Measurements from ENCODE around the gene MPDZ.

The MPDZ gene

GRCh38 chr9:13209498-13209897, 70.0 kb downstream of the MPDZ start:
- FAIRE-seq (no peak), DNase-seq (ENCODE audit: insufficient read length, low spot score) (no peak)
- TF ChIP-seq POLR2A (IDR thresholded peaks at IDR 0.05; ENCODE audit: low read depth, low read length) = no peak
- no peak for TF ChIP-seq PAX5 (IDR thresholded peaks at IDR 0.05; ENCODE audit: insufficient read depth, low read length, severe bottlenecking)
- no peak for TF ChIP-seq SPI1 (IDR thresholded peaks at IDR 0.05; ENCODE audit: low read depth, low read length)
- TF ChIP-seq POLR2AphosphoS5 (IDR thresholded peaks at IDR 0.05; ENCODE audit: low read depth, low read length) = no peak
- no peak for TF ChIP-seq TAF1 (IDR thresholded peaks at IDR 0.05; ENCODE audit: low read depth, low read length)
- TF ChIP-seq POU2F2 (IDR thresholded peaks at IDR 0.05; ENCODE audit: low read depth, low read length) = no peak

- FAIRE-seq (no peak), DNase-seq (ENCODE audit: insufficient read length, low spot score) (no peak)
- TF ChIP-seq PAX5 (IDR thresholded peaks at IDR 0.05; ENCODE audit: insufficient read depth, low read length, severe bottlenecking) (no peak), POU2F2 (IDR thresholded peaks at IDR 0.05; ENCODE audit: low read depth, low read length) (no peak), TAF1 (IDR thresholded peaks at IDR 0.05; ENCODE audit: low read depth, low read length) (no peak), SPI1 (IDR thresholded peaks at IDR 0.05; ENCODE audit: low read depth, low read length) (no peak), POLR2A (IDR thresholded peaks at IDR 0.05; ENCODE audit: low read depth, low read length) (no peak), POLR2AphosphoS5 (IDR thresholded peaks at IDR 0.05; ENCODE audit: low read depth, low read length) (no peak)
Measured at GRCh38 chr9:13205824-13206223, 73.7 kb downstream of the MPDZ start.

GRCh38 chr9:13190040-13190439, 89.5 kb downstream of the MPDZ start:
- DNase-seq (ENCODE audit: insufficient read length, low spot score) (no peak), FAIRE-seq (no peak)
- no peak for TF ChIP-seq TAF1 (IDR thresholded peaks at IDR 0.05; ENCODE audit: low read depth, low read length)

- DNase-seq (ENCODE audit: insufficient read length, low spot score) (no peak), FAIRE-seq (no peak)
- TF ChIP-seq PAX5 (IDR thresholded peaks at IDR 0.05; ENCODE audit: insufficient read depth, low read length, severe bottlenecking) (no peak), TAF1 (IDR thresholded peaks at IDR 0.05; ENCODE audit: low read depth, low read length) (no peak), POLR2AphosphoS5 (IDR thresholded peaks at IDR 0.05; ENCODE audit: low read depth, low read length) (no peak), POU2F2 (IDR thresholded peaks at IDR 0.05; ENCODE audit: low read depth, low read length) (no peak), POLR2A (IDR thresholded peaks at IDR 0.05; ENCODE audit: low read depth, low read length) (no peak), SPI1 (IDR thresholded peaks at IDR 0.05; ENCODE audit: low read depth, low read length) (no peak)
Measured at GRCh38 chr9:13189362-13189761, 90.1 kb downstream of the MPDZ start.

GRCh38 chr9:13186774-13187173, 92.7 kb downstream of the MPDZ start:
- no peak for DNase-seq (ENCODE audit: insufficient read length, low spot score)
- TF ChIP-seq TAF1 (IDR thresholded peaks at IDR 0.05; ENCODE audit: low read depth, low read length) (no peak), POLR2AphosphoS5 (IDR thresholded peaks at IDR 0.05; ENCODE audit: low read depth, low read length) (no peak), SPI1 (IDR thresholded peaks at IDR 0.05; ENCODE audit: low read depth, low read length) (no peak), POLR2A (IDR thresholded peaks at IDR 0.05; ENCODE audit: low read depth, low read length) (no peak), PAX5 (IDR thresholded peaks at IDR 0.05; ENCODE audit: insufficient read depth, low read length, severe bottlenecking) (no peak), POU2F2 (IDR thresholded peaks at IDR 0.05; ENCODE audit: low read depth, low read length) (no peak)
- FAIRE-seq = no peak

- no peak for TF ChIP-seq PAX5 (IDR thresholded peaks at IDR 0.05; ENCODE audit: insufficient read depth, low read length, severe bottlenecking)
- TF ChIP-seq POU2F2 (IDR thresholded peaks at IDR 0.05; ENCODE audit: low read depth, low read length) = no peak
- TF ChIP-seq TAF1 (IDR thresholded peaks at IDR 0.05; ENCODE audit: low read depth, low read length) = no peak
- no peak for DNase-seq (ENCODE audit: insufficient read length, low spot score)
- no peak for FAIRE-seq
Measured at GRCh38 chr9:13186091-13186490, 93.4 kb downstream of the MPDZ start.

GRCh38 chr9:13181652-13182051, 97.8 kb downstream of the MPDZ start:
- no peak for TF ChIP-seq PAX5 (IDR thresholded peaks at IDR 0.05; ENCODE audit: insufficient read depth, low read length, severe bottlenecking)
- no peak for TF ChIP-seq TAF1 (IDR thresholded peaks at IDR 0.05; ENCODE audit: low read depth, low read length)
- TF ChIP-seq SPI1 (IDR thresholded peaks at IDR 0.05; ENCODE audit: low read depth, low read length) = no peak
- TF ChIP-seq POLR2A (IDR thresholded peaks at IDR 0.05; ENCODE audit: low read depth, low read length) = no peak
- no peak for TF ChIP-seq POU2F2 (IDR thresholded peaks at IDR 0.05; ENCODE audit: low read depth, low read length)
- no peak for TF ChIP-seq POLR2AphosphoS5 (IDR thresholded peaks at IDR 0.05; ENCODE audit: low read depth, low read length)
- FAIRE-seq (no peak), DNase-seq (ENCODE audit: insufficient read length, low spot score) (no peak)

GRCh38 chr9:13179257-13179656, 100.2 kb downstream of the MPDZ start:
- FAIRE-seq = no peak
- TF ChIP-seq POLR2AphosphoS5 (IDR thresholded peaks at IDR 0.05; ENCODE audit: low read depth, low read length) = no peak
- no peak for TF ChIP-seq TAF1 (IDR thresholded peaks at IDR 0.05; ENCODE audit: low read depth, low read length)
- no peak for TF ChIP-seq PAX5 (IDR thresholded peaks at IDR 0.05; ENCODE audit: insufficient read depth, low read length, severe bottlenecking)
- no peak for TF ChIP-seq POU2F2 (IDR thresholded peaks at IDR 0.05; ENCODE audit: low read depth, low read length)
- TF ChIP-seq SPI1 (IDR thresholded peaks at IDR 0.05; ENCODE audit: low read depth, low read length) = no peak
- no peak for TF ChIP-seq POLR2A (IDR thresholded peaks at IDR 0.05; ENCODE audit: low read depth, low read length)
- DNase-seq (ENCODE audit: insufficient read length, low spot score) = no peak

GRCh38 chr9:13175732-13176131, 103.8 kb downstream of the MPDZ start:
- DNase-seq (ENCODE audit: insufficient read length, low spot score) (no peak), FAIRE-seq (no peak)
- TF ChIP-seq POLR2AphosphoS5 (IDR thresholded peaks at IDR 0.05; ENCODE audit: low read depth, low read length) = no peak
- TF ChIP-seq POLR2A (IDR thresholded peaks at IDR 0.05; ENCODE audit: low read depth, low read length) = no peak
- TF ChIP-seq TAF1 (IDR thresholded peaks at IDR 0.05; ENCODE audit: low read depth, low read length) = no peak
- TF ChIP-seq SPI1 (IDR thresholded peaks at IDR 0.05; ENCODE audit: low read depth, low read length) = no peak
- no peak for TF ChIP-seq PAX5 (IDR thresholded peaks at IDR 0.05; ENCODE audit: insufficient read depth, low read length, severe bottlenecking)
- no peak for TF ChIP-seq POU2F2 (IDR thresholded peaks at IDR 0.05; ENCODE audit: low read depth, low read length)

- TF ChIP-seq POLR2AphosphoS5 (IDR thresholded peaks at IDR 0.05; ENCODE audit: low read depth, low read length) (no peak), PAX5 (IDR thresholded peaks at IDR 0.05; ENCODE audit: insufficient read depth, low read length, severe bottlenecking) (no peak), SPI1 (IDR thresholded peaks at IDR 0.05; ENCODE audit: low read depth, low read length) (no peak), TAF1 (IDR thresholded peaks at IDR 0.05; ENCODE audit: low read depth, low read length) (no peak), POU2F2 (IDR thresholded peaks at IDR 0.05; ENCODE audit: low read depth, low read length) (no peak), POLR2A (IDR thresholded peaks at IDR 0.05; ENCODE audit: low read depth, low read length) (no peak)
- FAIRE-seq = no peak
- no peak for DNase-seq (ENCODE audit: insufficient read length, low spot score)
Measured at GRCh38 chr9:13174906-13175639, 104.4 kb downstream of the MPDZ start.
